HCT116 (cell line): ENCODE measurements around the gene FKBP6.

Source experiments
- CTCF ChIP-seq, 3 experiments: fragments of 200-600 bp in 1 of 3; sonication (generic) in 1 of 3; IDR thresholded peaks in 2 of 3; conservative IDR thresholded peaks in 1 of 3; 2 replicates each; pipeline ENCODE4 v1.5.1; 2012 to 2017; ENCODE audit warnings: low read depth in 2 of 3, low read length in 2 of 3, antibody characterized with exemption in 1 of 3, borderline replicate concordance in 1 of 3, control low read depth in 1 of 3, mild to moderate bottlenecking in 1 of 3, mixed read lengths in 1 of 3, mixed run types in 1 of 3, moderate library complexity in 1 of 3; ENCODE audit not compliant: insufficient read depth in 1 of 3
- ELF1 ChIP-seq: IDR thresholded peaks from 2 replicates; pipeline ENCODE4 v1.6.1; 2012; ENCODE audit warnings: low read depth, borderline replicate concordance
- EZH2 ChIP-seq: fragments of 200-600 bp; sonication (generic); IDR thresholded peaks from 2 replicates; pipeline ENCODE4 v1.6.1; 2017; ENCODE audit warnings: antibody characterized with exemption, mixed run types
- EZH2phosphoT487 ChIP-seq: fragments of 200-600 bp; IDR thresholded peaks from 2 replicates; pipeline ENCODE4 v1.6.1; 2018; ENCODE audit warnings: antibody characterized with exemption, borderline replicate concordance
- POLR2A ChIP-seq: IDR thresholded peaks from 2 replicates; pipeline ENCODE4 v1.7.0; 2011; ENCODE audit warnings: borderline replicate concordance; ENCODE audit not compliant: insufficient read depth, insufficient read length; ENCODE audit errors: extremely low read depth
- REST ChIP-seq: IDR thresholded peaks from 2 replicates; pipeline ENCODE4 v1.6.1; 2012; ENCODE audit warnings: low read depth
- SP1 ChIP-seq: IDR thresholded peaks from 2 replicates; pipeline ENCODE4 v1.6.1; 2012; ENCODE audit warnings: low read depth
- SRF ChIP-seq: IDR thresholded peaks from 2 replicates; pipeline ENCODE4 v1.6.1; 2012; ENCODE audit warnings: low read depth
- YY1 ChIP-seq: IDR thresholded peaks from 2 replicates; pipeline ENCODE4 v1.6.1; 2011; ENCODE audit warnings: low read length, low read depth, moderate library complexity, mild to moderate bottlenecking; ENCODE audit not compliant: insufficient replicate concordance; ENCODE audit errors: extremely low read depth
- ZBTB33 ChIP-seq: IDR thresholded peaks from 2 replicates; pipeline ENCODE4 v1.6.1; 2011; ENCODE audit warnings: mild to moderate bottlenecking, low read length, moderate library complexity; ENCODE audit not compliant: insufficient replicate concordance; ENCODE audit errors: extremely low read depth
- TF ChIP-seq, protein P1 (sequence below): IDR thresholded peaks from 2 replicates; pipeline ENCODE4 v1.6.1; 2012

- TF ChIP-seq CTCF (IDR thresholded peaks at IDR 0.05 in 2 of 3, conservative IDR thresholded peaks at IDR 0.05 in 1 of 3; ENCODE audit: borderline replicate concordance in 1 of 3, insufficient read depth in 1 of 3, low read depth in 2 of 3, low read length in 2 of 3) (no peak), EZH2 (no peak), REST (no peak), YY1 (no peak), SP1 (no peak), POLR2A (no peak), ELF1 (no peak), ZBTB33 (no peak), EZH2phosphoT487 (no peak), SRF (no peak)
- TF ChIP-seq, protein P1, sequence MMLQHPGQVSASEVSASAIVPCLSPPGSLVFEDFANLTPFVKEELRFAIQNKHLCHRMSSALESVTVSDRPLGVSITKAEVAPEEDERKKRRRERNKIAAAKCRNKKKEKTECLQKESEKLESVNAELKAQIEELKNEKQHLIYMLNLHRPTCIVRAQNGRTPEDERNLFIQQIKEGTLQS: no peak
Measured at GRCh38 chr7:73345538-73345937, 17.6 kb downstream of the FKBP6 start.
